Endothelial cell (in vitro differentiated cells): ENCODE data around the gene PANK3. TPM values are rescaled to one million over a fixed set of nuclear protein-coding genes. Genes with fewer than 3 reads are reported as not detected.
A peak's percentile ranks its signal among the peaks of the same experiment; 100 is the strongest.

ENCODE experiments used
- DNase-seq: peaks from one replicate; pipeline ENCODE4 v3.0.0; 2021; ENCODE audit warnings: low spot score
- H3K27ac Mint-ChIP-seq: one replicate; pipeline ENCODE4 v1.8.0; 2021; ENCODE audit warnings: mixed read lengths, inconsistent platforms; ENCODE audit not compliant: unreplicated experiment
- H3K27me3 Mint-ChIP-seq: one replicate; pipeline ENCODE4 v1.8.0; 2021; ENCODE audit warnings: mild to moderate bottlenecking, moderate library complexity, mixed read lengths, inconsistent platforms; ENCODE audit not compliant: unreplicated experiment
- H3K36me3 Mint-ChIP-seq: one replicate; pipeline ENCODE4 v1.8.0; 2021; ENCODE audit warnings: mild to moderate bottlenecking, low read depth, mixed read lengths, inconsistent platforms; ENCODE audit not compliant: unreplicated experiment
- H3K4me1 Mint-ChIP-seq: one replicate; pipeline ENCODE4 v1.8.0; 2021; ENCODE audit warnings: mild to moderate bottlenecking, mixed read lengths, inconsistent platforms; ENCODE audit not compliant: unreplicated experiment
- H3K4me3 Mint-ChIP-seq: one replicate; pipeline ENCODE4 v1.8.0; 2021; ENCODE audit warnings: mild to moderate bottlenecking, mixed read lengths, inconsistent platforms; ENCODE audit not compliant: unreplicated experiment
- H3K9me3 Mint-ChIP-seq: one replicate; pipeline ENCODE4 v1.8.0; 2021; ENCODE audit warnings: mixed read lengths, inconsistent platforms; ENCODE audit not compliant: unreplicated experiment
- CTCF ChIP-seq: fragments of 200-600 bp; sonication (generic); IDR thresholded peaks from one replicate; pipeline ENCODE4 v1.5.0; 2021; ENCODE audit warnings: antibody characterized with exemption; ENCODE audit not compliant: unreplicated experiment
- total RNA-seq: library from RNA; stranded (reverse); fragmentation: NEBNext Ultra II Directional; extraction: Animal tissue kit (Norgen Biotek cat#: 25700); gene quantifications from one replicate; pipeline ENCODE4 v1.2.1, GENCODE V29; 2021; ENCODE audit not compliant: unreplicated experiment

Gene PANK3
- total RNA-seq, 1 donor from 2014 or later: 103 TPM

- H3K36me3 Mint-ChIP-seq: peaks cover 4% of the 10 kb centered on the region
- peaks cover 18% of the 10 kb centered on the region for H3K27me3 Mint-ChIP-seq
- H3K4me1 Mint-ChIP-seq: peaks cover 11% of the 10 kb centered on the region
- no peaks in the 10 kb centered on the region for H3K9me3 Mint-ChIP-seq
- TF ChIP-seq CTCF: no peak
- peak; percentile 58 for DNase-seq
- no peak within 1 kb of the TSS for H3K27ac Mint-ChIP-seq
- H3K4me3 Mint-ChIP-seq: peak within 1 kb of the TSS; percentile 84
These were observed 50.4 kb downstream of the PANK3 start, which contains the start of gene FBLL1 for GRCh38 chr5:168528521-168529373. TSS of gene FBLL1 (plus strand) at chr5:168529305. CDS start at chr5:168529505, 200 bp downstream.

GRCh38 chr5:168527756-168528295 lies 51.3 kb downstream of the PANK3 start:
- Mint-ChIP-seq H3K4me3 (no peak overlapping the region), H3K4me1 (peaks cover 9% of the 10 kb centered on the region), H3K36me3 (peaks cover 4% of the 10 kb centered on the region), H3K27ac (no peak overlapping the region), H3K9me3 (no peaks in the 10 kb centered on the region), H3K27me3 (peaks cover 18% of the 10 kb centered on the region)
- TF ChIP-seq CTCF: no peak
- no peak for DNase-seq

- Mint-ChIP-seq H3K36me3 (peaks cover 4% of the 10 kb centered on the region), H3K27me3 (peaks cover 18% of the 10 kb centered on the region), H3K27ac (no peak overlapping the region), H3K4me3 (no peak overlapping the region), H3K4me1 (peaks cover 6% of the 10 kb centered on the region), H3K9me3 (no peaks in the 10 kb centered on the region)
- no peak for DNase-seq
- TF ChIP-seq CTCF: no peak
These were observed 53.3 kb downstream of the PANK3 start for GRCh38 chr5:168525856-168526255.

GRCh38 chr5:168513861-168514428 lies 65.2 kb downstream of the PANK3 start:
- TF ChIP-seq CTCF: no peak

More at GRCh38 chr5:168513861-168514428, 65.2 kb downstream of the PANK3 start:
- Mint-ChIP-seq H3K27ac (no peak overlapping the region), H3K4me1 (no peaks in the 10 kb centered on the region), H3K9me3 (no peaks in the 10 kb centered on the region), H3K36me3 (peaks cover 61% of the 10 kb centered on the region), H3K27me3 (no peaks in the 10 kb centered on the region), H3K4me3 (peak overlapping the region; percentile 62)
- DNase-seq: no peak
